ENCODE measurements around the gene GSTM3.
"Not testable (repeated sequence)": the region's sequence is repeated elsewhere in the genome, so short reads cannot be mapped to it uniquely, and the experiment has no call there.

The GSTM3 gene

GRCh38 chr1:109725510-109725909 lies 15.3 kb downstream of the GSTM3 start:
- DNase-seq = no peak

- DNase-seq = no peak
Measured at GRCh38 chr1:109724933-109725332, 15.9 kb downstream of the GSTM3 start.

- DNase-seq = no peak
Measured at GRCh38 chr1:109722908-109723691, 17.7 kb downstream of the GSTM3 start.

- DNase-seq = no peak
Measured at GRCh38 chr1:109721971-109722370, 18.9 kb downstream of the GSTM3 start.

- DNase-seq = no peak
Measured at GRCh38 chr1:109721042-109721441, 19.8 kb downstream of the GSTM3 start.

- no peak for DNase-seq
Measured at GRCh38 chr1:109719337-109719837, 21.5 kb downstream of the GSTM3 start.

- no peak for DNase-seq
Measured at GRCh38 chr1:109718495-109718894, 22.3 kb downstream of the GSTM3 start.

GRCh38 chr1:109717729-109718128 lies 23.1 kb downstream of the GSTM3 start:
- no peak for DNase-seq

GRCh38 chr1:109716570-109717090 lies 24.2 kb downstream of the GSTM3 start:
- DNase-seq = no peak

GRCh38 chr1:109716121-109716520 lies 24.7 kb downstream of the GSTM3 start:
- no peak for DNase-seq

GRCh38 chr1:109714661-109715372 lies 26.0 kb downstream of the GSTM3 start:
- DNase-seq = no peak

GRCh38 chr1:109713636-109714035 lies 27.2 kb downstream of the GSTM3 start:
- no peak for DNase-seq

- no peak for DNase-seq
Measured at GRCh38 chr1:109712321-109712864, 28.4 kb downstream of the GSTM3 start.

GRCh38 chr1:109711593-109712320 lies 29.1 kb downstream of the GSTM3 start, which contains the start of gene GSTM5:
Gene GSTM5, plus strand, starts transcription at chr1:109712251. Its CDS starts 62 bp downstream, at chr1:109712313.
- DNase-seq = not testable (repeated sequence)

- DNase-seq = not testable (repeated sequence)
Measured at GRCh38 chr1:109709822-109710221, 31.0 kb downstream of the GSTM3 start.

GRCh38 chr1:109708949-109709348 lies 31.9 kb downstream of the GSTM3 start:
- not testable (repeated sequence) for DNase-seq

GRCh38 chr1:109705411-109705810 lies 35.4 kb downstream of the GSTM3 start:
- no peak for DNase-seq

- DNase-seq = no peak
Measured at GRCh38 chr1:109704173-109704572, 36.7 kb downstream of the GSTM3 start.

GRCh38 chr1:109702940-109703339 lies 37.9 kb downstream of the GSTM3 start:
- not testable (repeated sequence) for DNase-seq

- DNase-seq = not testable (repeated sequence)
Measured at GRCh38 chr1:109697861-109698260, 43.0 kb downstream of the GSTM3 start.

GRCh38 chr1:109697066-109697465 lies 43.8 kb downstream of the GSTM3 start:
- DNase-seq = no peak

GRCh38 chr1:109695138-109695537 lies 45.7 kb downstream of the GSTM3 start:
- not testable (repeated sequence) for DNase-seq

GRCh38 chr1:109694400-109694799 lies 46.4 kb downstream of the GSTM3 start:
- not testable (repeated sequence) for DNase-seq

Measured in NCI-H1417 treated with DMSO at 0.1 percent for 48 hours (cell line).